Right lobe of liver (tissue), 6 donors: Measurements from ENCODE around the gene RNF113B. TPM values are rescaled to one million over a fixed set of nuclear protein-coding genes. Genes with fewer than 3 reads are reported as not detected.

Experiments used
- ATAC-seq, 4 donors: fragments of 200-7000 bp; cut with Tn5 transposase; one replicate each; pipeline ENCODE4 v1.9.1; 2020; ENCODE audit warnings: mild to moderate bottlenecking in 4 of 4, moderate library complexity in 4 of 4
- DNase-seq, 3 donors: peaks; one replicate each; pipeline ENCODE4 v3.0.0-alpha.2; 2020
- H3K27ac ChIP-seq, 3 donors: fragments of 200-600 bp; one replicate each; pipeline ENCODE4 v1.8.0; 2022
- H3K27me3 ChIP-seq, 2 donors: fragments of 200-600 bp; one replicate each; pipeline ENCODE4 v1.8.0; 2022
- H3K36me3 ChIP-seq, 4 donors: fragments of 200-600 bp; sonication (generic) in 1 of 4; one replicate each; pipeline versions ENCODE4 v1.5.1 to v1.8.0; 2017 to 2022; ENCODE audit warnings: control low read depth in 1 of 4
- H3K4me1 ChIP-seq, 4 donors: fragments of 200-600 bp; sonication (generic) in 1 of 4; one replicate each; pipeline versions ENCODE4 v1.5.1 to v1.8.0; 2017 to 2022; ENCODE audit warnings: control low read depth in 1 of 4
- H3K4me3 ChIP-seq, 3 donors: fragments of 200-600 bp; one replicate each; pipeline ENCODE4 v1.8.0; 2022
- H3K9me3 ChIP-seq, 4 donors: fragments of 200-600 bp; sonication (generic) in 1 of 4; one replicate each; pipeline versions ENCODE4 v1.5.1 to v1.8.0; 2017 to 2022; ENCODE audit warnings: control low read depth in 1 of 4
- CTCF ChIP-seq, 4 donors: fragments of 200-600 bp in 3 of 4; fragments of 450-650 bp in 1 of 4; IDR thresholded peaks; one replicate each; pipeline versions ENCODE4 v1.5.1 to v1.8.0; 2016 to 2022; ENCODE audit warnings: antibody characterized with exemption in 4 of 4, mild to moderate bottlenecking in 2 of 4
- POLR2A ChIP-seq: fragments of 450-650 bp; IDR thresholded peaks from one replicate; pipeline ENCODE4 v1.6.1; 2017; ENCODE audit warnings: antibody characterized with exemption, mild to moderate bottlenecking
- WGBS: methylation state at CpG from one replicate; pipeline ENCODE4 v1.1.6; 2018; ENCODE audit warnings: low coverage, low lambda C conversion rate; ENCODE audit not compliant: insufficient coverage; ENCODE audit errors: missing lambda C conversion rate; 5-methylcytosine and 5-hydroxymethylcytosine counted together
- intact Hi-C, 2 donors: fragments of 100-400 bp; cut with DNase I; formaldehyde crosslinking; loops; one replicate each; pipeline versions ENCODE4 v1.11.2 to v1.14.1; 2022
- total RNA-seq, 6 experiments: library from RNA; depleted of rRNA in 2 of 6; stranded (reverse); fragments of >200 nt in 2 of 6; fragmentation: NEBNext Ultra II Directional in 3 of 6; extraction: Animal tissue kit (Norgen Biotek cat#: 25700) in 3 of 6; gene quantifications; one replicate each; pipeline versions ENCODE4 v1.1.0 to v1.2.4, GENCODE V29; 2016 to 2023
- donor health status: DM: no; HTN: yes; CAD: no.
- donor health status: DM: no; HTN: no; CAD: no.
- donor health status: DM: no; HTN: no; CAD: no.
- donor health status: DM: no; HTN: yes; CAD: no.
- donor health status: DM: no; HTN: yes; CAD: no.

RNF113B gene
- total RNA-seq, 6 experiments from 2014 or later, result not detected

GRCh38 chr13:98203646-98204326 lies 26.7 kb upstream of the RNF113B start:
- 43% methylated on average over 8 of the region's 8 CpGs for WGBS
- TF ChIP-seq POLR2A, result no peak
- no peak for TF ChIP-seq CTCF (IDR thresholded peaks at IDR 0.05)
- Histone ChIP-seq H3K27ac (peak overlapping the region in 1 of 3 donors; percentile 68), H3K4me3 (no peak overlapping the region), H3K4me1 (peaks cover 0 to 50% (median 19%) of the 10 kb centered on the region in 4 donors), H3K36me3 (no peaks in the 10 kb centered on the region), H3K27me3 (no peaks in the 10 kb centered on the region), H3K9me3 (no peaks in the 10 kb centered on the region)
- intact Hi-C loops, result no loop called here
- ATAC-seq, result peak; percentile 40 to 76 (median 65)
- peak in 1 of 3 donors; percentile 64 for DNase-seq

DNA sequence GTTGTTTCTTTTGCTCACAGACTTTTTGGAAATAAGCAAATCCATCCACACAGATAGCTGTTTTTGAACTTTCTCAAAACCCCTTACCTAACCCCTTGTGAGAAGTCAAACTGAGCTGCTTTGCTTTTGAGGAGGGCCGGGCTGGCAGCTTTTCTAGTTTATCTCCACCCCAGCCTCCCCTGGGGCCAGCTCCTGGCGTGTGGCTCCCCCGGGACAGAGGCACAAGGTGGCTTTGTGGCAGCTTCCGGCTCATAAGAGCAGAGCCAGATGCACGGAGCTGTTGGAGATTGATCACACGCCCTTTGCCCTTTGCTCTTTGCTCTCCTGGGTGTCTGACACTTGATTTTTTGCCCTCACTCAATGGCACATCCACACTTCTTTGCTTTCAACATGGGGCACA lies 24.9 kb upstream of the RNF113B start:
- Histone ChIP-seq H3K27me3 (no peaks in the 10 kb centered on the region), H3K27ac (peak overlapping the region in 2 of 3 donors; percentile 16 to 68), H3K4me3 (peak overlapping the region in 2 of 3 donors; percentile 1 to 11), H3K4me1 (peaks cover 0 to 46% (median 19%) of the 10 kb centered on the region in 4 donors), H3K36me3 (no peaks in the 10 kb centered on the region), H3K9me3 (no peaks in the 10 kb centered on the region)
- WGBS, result 14% methylated on average over 6 of the region's 6 CpGs
- TF ChIP-seq CTCF (IDR thresholded peaks at IDR 0.05) (no peak), POLR2A (no peak)
- ATAC-seq (peak; percentile 85 to 93 (median 90)), DNase-seq (peak; percentile 73 to 83 (median 80))
- intact Hi-C loops, result no loop called here

DNA sequence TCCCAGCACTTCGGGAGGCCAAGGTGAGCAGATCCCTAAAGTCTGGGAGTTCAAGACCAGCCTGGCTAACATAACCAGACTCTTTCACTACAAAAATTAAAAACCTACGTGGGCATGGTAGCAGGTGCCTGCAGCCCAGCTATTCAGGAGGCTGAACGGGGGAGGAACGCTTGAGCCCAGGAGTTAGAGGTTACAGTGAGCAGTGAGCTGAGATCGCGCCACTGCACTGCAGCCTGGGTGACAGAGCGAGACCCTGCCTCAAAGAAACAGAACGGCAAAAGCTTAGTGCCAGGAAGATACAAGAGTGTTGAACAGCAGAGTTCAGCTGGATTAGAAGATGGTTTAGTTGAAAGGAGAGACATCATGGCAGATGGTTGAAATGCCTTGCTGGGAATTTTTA lies 24.1 kb upstream of the RNF113B start:
- DNase-seq, result no peak
- Histone ChIP-seq H3K27ac (peak overlapping the region in 1 of 3 donors; percentile 68), H3K4me3 (no peak overlapping the region), H3K36me3 (no peaks in the 10 kb centered on the region), H3K4me1 (peaks cover 0 to 54% (median 24%) of the 10 kb centered on the region in 4 donors), H3K9me3 (no peaks in the 10 kb centered on the region), H3K27me3 (no peaks in the 10 kb centered on the region)
- no peak for ATAC-seq
- intact Hi-C loops, result no loop called here
- 97% methylated on average over 7 of the region's 8 CpGs for WGBS
- TF ChIP-seq CTCF (IDR thresholded peaks at IDR 0.05) (no peak), POLR2A (no peak)

GRCh38 chr13:98200211-98200878 lies 23.3 kb upstream of the RNF113B start:
- DNase-seq (no peak), ATAC-seq (no peak)
- Histone ChIP-seq H3K4me1 (peaks cover 0 to 62% (median 29%) of the 10 kb centered on the region in 4 donors), H3K4me3 (no peak overlapping the region), H3K27ac (no peak overlapping the region), H3K27me3 (no peaks in the 10 kb centered on the region), H3K36me3 (no peaks in the 10 kb centered on the region), H3K9me3 (no peaks in the 10 kb centered on the region)
- intact Hi-C loops, result no loop called here
- no peak for TF ChIP-seq POLR2A
- no peak for TF ChIP-seq CTCF (IDR thresholded peaks at IDR 0.05)
- WGBS, result 93% methylated on average over 2 of the region's 5 CpGs
